GM18526 (cell line): ENCODE measurements around the gene TMED1.

Experiments
- POLR2A ChIP-seq: IDR thresholded peaks from 3 replicates; pipeline ENCODE4 v1.6.1; 2011; ENCODE audit not compliant: insufficient read length; ENCODE audit errors: extremely low read depth

Gene TMED1

GRCh38 chr19:10868872-10869547 is 33.0 kb upstream of the TMED1 start:
- TF ChIP-seq POLR2A: no peak

- no peak for TF ChIP-seq POLR2A
These were observed 30.5 kb upstream of the TMED1 start for GRCh38 chr19:10866495-10866894.

GRCh38 chr19:10864538-10864899 is 28.5 kb upstream of the TMED1 start:
- no peak for TF ChIP-seq POLR2A

- TF ChIP-seq POLR2A: no peak
These were observed 27.2 kb upstream of the TMED1 start for GRCh38 chr19:10863107-10863717.

GRCh38 chr19:10862561-10863106 is 26.6 kb upstream of the TMED1 start:
- no peak for TF ChIP-seq POLR2A

GRCh38 chr19:10861103-10861651 is 25.2 kb upstream of the TMED1 start:
- TF ChIP-seq POLR2A: no peak

GRCh38 chr19:10858204-10858828 is 22.3 kb upstream of the TMED1 start:
- TF ChIP-seq POLR2A: no peak

GRCh38 chr19:10855879-10856522 is 20.0 kb upstream of the TMED1 start:
- TF ChIP-seq POLR2A: no peak

- TF ChIP-seq POLR2A: no peak
These were observed 18.5 kb upstream of the TMED1 start for GRCh38 chr19:10854350-10855089.

- no peak for TF ChIP-seq POLR2A
These were observed 16.9 kb upstream of the TMED1 start for GRCh38 chr19:10852941-10853340.

GRCh38 chr19:10852098-10852800 is 16.2 kb upstream of the TMED1 start:
- no peak for TF ChIP-seq POLR2A

- no peak for TF ChIP-seq POLR2A
These were observed 14.6 kb upstream of the TMED1 start for GRCh38 chr19:10850631-10851030.

GRCh38 chr19:10848230-10848856 is 12.3 kb upstream of the TMED1 start, which contains the start of gene C19orf38:
Gene C19orf38, plus strand, starts transcription at chr19:10848415. Its CDS starts 94 bp downstream, at chr19:10848509.
- TF ChIP-seq POLR2A: no peak
